HUES64 (cell line): Measurements from ENCODE around the gene AGAP1.

Source experiments
- H3K27ac ChIP-seq: 2 replicates; pipeline ENCODE4 v1.7.0; 2013; ENCODE audit warnings: low read depth, low read length, inconsistent platforms
- H3K27me3 ChIP-seq: 2 replicates; pipeline ENCODE4 v1.6.1; 2013; ENCODE audit warnings: mild to moderate bottlenecking, low read length; ENCODE audit not compliant: insufficient read depth
- H3K36me3 ChIP-seq: 2 replicates; pipeline ENCODE4 v1.6.1; 2013; ENCODE audit warnings: mild to moderate bottlenecking, low read length; ENCODE audit not compliant: insufficient read depth
- H3K4me1 ChIP-seq: 2 replicates; pipeline ENCODE4 v1.6.1; 2013; ENCODE audit warnings: mild to moderate bottlenecking, low read length, moderate library complexity; ENCODE audit not compliant: insufficient read depth
- H3K4me3 ChIP-seq: 2 replicates; pipeline ENCODE4 v1.5.1; 2013; ENCODE audit warnings: mild to moderate bottlenecking, low read length, moderate library complexity
- H3K9ac ChIP-seq: 2 replicates; pipeline ENCODE4 v1.6.1; 2013; ENCODE audit warnings: mild to moderate bottlenecking, low read depth, low read length
- H3K9me3 ChIP-seq: 2 replicates; pipeline ENCODE4 v1.6.1; 2013; ENCODE audit warnings: low read depth, low read length; ENCODE audit not compliant: insufficient read depth
- WGBS: fragments of 150-250, 120-280 bp; methylation state at CpG from one replicate; pipeline ENCODE4 v1.1.7; 2013; ENCODE audit warnings: missing lambda C conversion rate; 5-methylcytosine and 5-hydroxymethylcytosine counted together

The AGAP1 gene

DNA sequence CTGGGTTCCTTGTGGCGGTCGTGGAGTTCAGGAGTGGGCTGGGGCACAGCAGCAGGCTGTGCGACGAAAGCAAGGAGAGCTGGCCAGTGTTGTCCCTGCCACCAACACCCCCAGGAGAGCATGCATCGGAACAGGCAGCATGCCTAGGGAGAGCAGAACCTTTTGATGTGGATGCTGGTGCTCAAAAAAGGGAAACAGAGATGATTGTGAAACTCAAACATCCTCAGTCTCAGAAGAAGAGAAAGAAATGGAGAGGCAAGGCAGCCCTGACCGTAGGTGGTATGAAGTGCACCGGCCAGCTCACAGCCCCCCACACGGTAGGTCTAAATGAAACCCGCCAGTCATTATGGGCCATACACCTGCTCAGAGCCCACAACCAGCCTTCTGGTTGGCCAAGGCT lies 420.9 kb downstream of the AGAP1 start:
- 94% methylated on average over 9 of the region's 9 CpGs for WGBS
- no peak overlapping the region for H3K4me3 ChIP-seq
- no peaks in the 10 kb centered on the region for H3K9me3 ChIP-seq
- no peaks in the 10 kb centered on the region for H3K27me3 ChIP-seq
- H3K4me1 ChIP-seq: peaks cover 4% of the 10 kb centered on the region; the same call in 1 of the 2 replicates
- H3K36me3 ChIP-seq: peaks cover 17% of the 10 kb centered on the region; the same call in 1 of the 2 replicates
- no peak overlapping the region for H3K27ac ChIP-seq
- H3K9ac ChIP-seq: no peak overlapping the region

DNA sequence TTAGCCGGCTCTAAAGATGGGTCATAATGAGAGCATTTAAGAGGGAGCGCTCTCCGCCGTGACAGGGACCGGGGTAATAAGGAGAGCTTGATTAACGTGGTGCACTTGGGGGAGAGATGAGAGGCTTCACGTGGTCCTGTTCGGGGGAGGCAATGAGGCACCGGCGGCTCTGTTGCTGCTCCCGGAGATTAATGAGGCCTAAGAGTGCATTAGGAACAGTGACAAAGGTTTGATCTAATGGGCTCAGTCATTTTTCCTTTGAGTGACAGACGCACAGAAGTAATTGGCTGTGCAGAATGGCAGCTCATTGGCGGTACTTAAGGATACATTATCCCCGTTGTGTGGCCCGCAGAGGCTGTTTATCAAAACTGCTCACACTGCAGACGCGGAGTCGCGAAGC lies 423.7 kb downstream of the AGAP1 start:
- Histone ChIP-seq H3K27me3 (no peaks in the 10 kb centered on the region), H3K4me3 (no peak overlapping the region), H3K9ac (no peak overlapping the region), H3K9me3 (no peaks in the 10 kb centered on the region), H3K4me1 (peaks cover under 1% of the 10 kb centered on the region; the same call in 1 of the 2 replicates), H3K27ac (no peak overlapping the region), H3K36me3 (peaks cover 16% of the 10 kb centered on the region; the same call in 1 of the 2 replicates)
- WGBS: 92% methylated on average over 19 of the region's 19 CpGs

DNA sequence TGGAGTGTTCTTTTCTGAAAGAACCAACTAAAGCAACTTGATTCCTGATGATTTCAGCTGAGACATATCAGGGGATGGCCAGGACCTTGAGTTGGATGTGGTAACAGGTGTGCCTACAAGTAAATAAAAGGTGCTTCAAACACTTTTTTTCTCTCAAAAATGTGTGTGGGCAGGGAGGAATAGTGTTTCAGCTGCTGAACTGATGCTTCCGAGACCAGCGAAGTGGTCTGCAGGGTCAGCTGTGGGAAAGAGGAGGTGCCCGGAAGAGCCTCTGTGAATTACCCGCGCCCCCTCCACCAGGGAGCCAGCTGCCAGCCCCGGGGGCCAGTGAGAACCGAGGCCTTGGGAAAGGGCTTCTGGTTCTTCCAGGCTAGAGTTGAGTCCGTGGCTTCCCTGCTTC lies 425.0 kb downstream of the AGAP1 start:
- Histone ChIP-seq H3K36me3 (0 out of 2 replicates have a peak, but pooled peaks cover 13% of the 10 kb centered on the region), H3K27me3 (no peaks in the 10 kb centered on the region), H3K4me1 (peaks cover 3% of the 10 kb centered on the region), H3K9me3 (no peaks in the 10 kb centered on the region), H3K27ac (no peak overlapping the region), H3K4me3 (no peak overlapping the region), H3K9ac (no peak overlapping the region)
- WGBS: 97% methylated on average over 8 of the region's 8 CpGs

DNA sequence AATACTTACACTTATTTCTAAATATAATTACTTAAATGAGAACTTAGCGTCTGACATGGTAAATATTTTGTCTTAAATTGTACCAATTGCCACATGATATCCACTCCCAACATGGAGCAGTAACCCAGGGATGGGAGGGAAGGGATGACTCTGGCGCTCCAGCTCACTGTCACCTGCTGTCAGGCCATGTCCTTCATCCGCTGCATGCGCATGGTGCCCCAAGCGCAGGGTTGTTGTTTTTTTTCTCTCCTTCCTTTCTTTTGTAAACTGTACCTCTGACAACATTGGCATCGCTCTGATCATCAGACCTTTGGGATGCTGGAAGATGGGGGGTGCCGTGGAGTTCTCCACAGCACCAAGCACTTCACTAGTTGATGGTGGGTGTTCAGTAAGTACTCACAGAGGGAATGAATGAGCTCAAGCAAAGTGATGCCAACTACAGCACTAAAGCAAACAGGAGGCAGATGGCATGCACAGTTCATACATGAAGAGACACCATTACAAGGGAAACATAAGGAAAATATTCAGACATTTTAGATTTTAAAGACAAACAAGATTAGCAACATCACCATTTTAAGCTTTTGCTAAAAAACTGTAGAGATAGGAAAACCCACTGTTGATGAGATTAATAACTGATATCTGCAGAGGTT lies 426.5 kb downstream of the AGAP1 start:
- no peak overlapping the region for H3K9ac ChIP-seq
- peaks cover 3% of the 10 kb centered on the region for H3K4me1 ChIP-seq
- H3K36me3 ChIP-seq: 0 out of 2 replicates have a peak, but pooled peaks cover 7% of the 10 kb centered on the region
- H3K4me3 ChIP-seq: no peak overlapping the region
- no peaks in the 10 kb centered on the region for H3K27me3 ChIP-seq
- no peak overlapping the region for H3K27ac ChIP-seq
- WGBS: 89% methylated on average over 6 of the region's 7 CpGs
- no peaks in the 10 kb centered on the region for H3K9me3 ChIP-seq

DNA sequence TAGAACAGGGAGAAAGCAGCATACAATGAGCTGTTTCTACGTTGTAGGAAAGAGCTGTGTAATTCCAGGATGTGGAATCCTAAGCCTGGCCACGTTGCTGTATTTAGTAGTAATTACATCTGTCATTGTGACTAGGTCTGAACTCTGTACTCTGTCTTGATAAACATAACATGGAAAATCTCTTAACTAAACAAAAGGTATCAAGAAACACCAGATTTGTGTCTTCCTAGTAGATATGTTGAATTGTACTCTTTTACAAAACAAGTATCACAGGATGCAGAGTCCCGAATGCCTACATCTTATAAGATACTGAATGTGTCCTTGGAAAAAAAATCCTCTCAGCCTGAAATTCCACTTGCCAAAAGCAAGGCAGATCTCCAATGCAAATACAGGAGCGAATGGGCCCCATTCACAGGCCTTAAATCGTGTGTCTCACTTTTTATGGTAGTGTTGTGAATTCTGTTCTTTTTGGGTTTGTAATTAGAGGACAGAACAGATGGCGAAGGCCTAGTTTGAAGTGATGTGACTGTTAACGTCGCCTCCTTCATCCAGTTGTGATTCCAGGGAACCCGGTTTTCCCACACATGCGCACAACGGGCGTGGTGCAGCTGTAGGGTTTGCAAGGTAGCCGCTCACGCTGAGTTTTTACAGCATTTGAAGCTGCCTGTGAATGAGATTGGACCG lies 427.8 kb downstream of the AGAP1 start:
- H3K9me3 ChIP-seq: no peaks in the 10 kb centered on the region

DNA sequence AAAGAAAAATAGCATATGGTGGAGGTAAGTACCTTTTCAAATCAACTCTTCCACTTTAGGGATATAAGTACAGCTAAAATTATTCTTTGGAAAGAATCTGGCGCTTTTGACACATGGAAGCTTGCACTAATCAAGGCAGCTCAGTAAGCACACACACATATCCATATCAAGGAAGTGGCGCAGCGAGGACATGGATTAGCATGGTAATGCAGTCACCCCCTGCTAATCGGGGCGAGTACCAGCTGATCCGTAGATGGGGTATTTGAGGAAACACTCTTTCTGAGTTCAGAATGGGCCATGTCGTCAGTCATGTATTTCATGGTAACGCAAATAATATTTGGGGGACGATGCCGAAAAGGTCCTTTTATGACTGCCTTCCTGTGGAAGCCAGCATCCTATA lies 429.0 kb downstream of the AGAP1 start:
- 86% methylated on average over 10 of the region's 10 CpGs for WGBS
- no peaks in the 10 kb centered on the region for H3K36me3 ChIP-seq
- H3K9ac ChIP-seq: no peak overlapping the region
- no peaks in the 10 kb centered on the region for H3K27me3 ChIP-seq
- no peaks in the 10 kb centered on the region for H3K9me3 ChIP-seq
- H3K4me1 ChIP-seq: peaks cover 3% of the 10 kb centered on the region
- H3K4me3 ChIP-seq: no peak overlapping the region
- H3K27ac ChIP-seq: no peak overlapping the region

More for the DNA sequence above, 427.8 kb downstream of the AGAP1 start:
- Histone ChIP-seq H3K36me3 (no peaks in the 10 kb centered on the region), H3K27ac (no peak overlapping the region), H3K4me3 (no peak overlapping the region), H3K4me1 (peaks cover 3% of the 10 kb centered on the region), H3K27me3 (no peaks in the 10 kb centered on the region), H3K9ac (no peak overlapping the region)
- 93% methylated on average over 15 of the region's 15 CpGs for WGBS

DNA sequence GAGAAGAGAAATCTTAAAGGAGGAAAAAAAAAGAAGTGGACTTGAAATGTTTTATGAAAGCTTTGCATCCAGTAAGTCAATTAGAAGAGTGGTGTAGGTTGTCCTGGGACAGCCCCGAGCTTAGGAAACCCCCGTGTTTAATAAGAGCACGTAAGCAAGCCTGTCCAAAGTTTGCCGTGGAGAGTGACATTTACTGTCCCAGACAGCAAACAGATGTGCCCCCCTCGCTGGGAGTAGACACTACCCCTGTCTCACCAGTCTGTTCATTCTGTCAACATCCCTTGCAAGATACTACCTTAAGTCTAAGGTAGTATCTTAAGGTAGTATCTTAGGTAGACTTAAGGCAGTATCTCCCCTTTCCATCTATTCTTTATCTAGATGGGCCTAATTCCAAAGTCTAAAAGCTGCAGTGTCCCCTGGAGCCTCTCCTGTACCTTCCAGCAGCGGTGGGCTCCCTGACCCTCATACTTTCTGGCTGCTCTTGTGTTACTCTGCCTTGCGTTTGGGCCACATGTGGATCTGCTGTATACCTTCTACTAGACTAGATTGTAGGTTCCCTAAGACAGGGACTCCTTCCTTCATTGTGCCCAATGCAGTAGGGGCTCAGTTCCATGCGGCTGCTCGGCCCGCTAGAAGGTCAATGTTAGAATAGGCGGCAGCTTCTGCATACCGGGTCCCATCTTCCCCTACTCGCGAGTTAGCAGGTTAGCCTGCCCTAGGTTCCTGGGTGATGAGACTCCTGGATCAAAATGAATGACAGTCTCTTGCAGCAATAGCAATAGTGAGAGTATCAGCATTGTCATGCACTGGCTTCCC lies 430.2 kb downstream of the AGAP1 start:
- Histone ChIP-seq H3K4me3 (no peak overlapping the region), H3K27ac (no peak overlapping the region), H3K9me3 (no peaks in the 10 kb centered on the region), H3K36me3 (no peaks in the 10 kb centered on the region), H3K9ac (no peak overlapping the region), H3K4me1 (peaks cover 3% of the 10 kb centered on the region), H3K27me3 (no peaks in the 10 kb centered on the region)
- WGBS: 92% methylated on average over 14 of the region's 14 CpGs

DNA sequence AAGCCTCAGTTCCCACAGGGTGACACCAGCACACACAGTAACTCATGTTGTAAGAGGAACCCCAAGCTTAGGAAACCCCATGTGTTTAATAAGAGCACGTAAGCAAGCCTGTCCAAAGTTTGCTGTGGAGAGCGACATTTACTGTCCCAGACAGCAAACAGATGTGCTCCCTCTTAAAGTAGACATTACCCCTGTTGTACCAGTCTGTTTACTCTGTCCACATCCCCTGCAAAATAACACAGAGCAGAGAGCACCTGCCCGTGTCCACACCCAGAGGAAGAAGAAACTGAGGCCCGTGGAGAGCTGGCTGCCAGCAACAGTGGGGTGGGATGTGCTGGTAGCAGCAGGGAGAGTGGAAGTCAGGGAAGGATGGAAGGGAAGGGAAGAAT lies 430.8 kb downstream of the AGAP1 start:
- Histone ChIP-seq H3K9me3 (no peaks in the 10 kb centered on the region), H3K9ac (no peak overlapping the region), H3K27ac (no peak overlapping the region), H3K4me3 (no peak overlapping the region), H3K27me3 (no peaks in the 10 kb centered on the region), H3K4me1 (peaks cover 3% of the 10 kb centered on the region), H3K36me3 (no peaks in the 10 kb centered on the region)
- 98% methylated on average over 4 of the region's 4 CpGs for WGBS

DNA sequence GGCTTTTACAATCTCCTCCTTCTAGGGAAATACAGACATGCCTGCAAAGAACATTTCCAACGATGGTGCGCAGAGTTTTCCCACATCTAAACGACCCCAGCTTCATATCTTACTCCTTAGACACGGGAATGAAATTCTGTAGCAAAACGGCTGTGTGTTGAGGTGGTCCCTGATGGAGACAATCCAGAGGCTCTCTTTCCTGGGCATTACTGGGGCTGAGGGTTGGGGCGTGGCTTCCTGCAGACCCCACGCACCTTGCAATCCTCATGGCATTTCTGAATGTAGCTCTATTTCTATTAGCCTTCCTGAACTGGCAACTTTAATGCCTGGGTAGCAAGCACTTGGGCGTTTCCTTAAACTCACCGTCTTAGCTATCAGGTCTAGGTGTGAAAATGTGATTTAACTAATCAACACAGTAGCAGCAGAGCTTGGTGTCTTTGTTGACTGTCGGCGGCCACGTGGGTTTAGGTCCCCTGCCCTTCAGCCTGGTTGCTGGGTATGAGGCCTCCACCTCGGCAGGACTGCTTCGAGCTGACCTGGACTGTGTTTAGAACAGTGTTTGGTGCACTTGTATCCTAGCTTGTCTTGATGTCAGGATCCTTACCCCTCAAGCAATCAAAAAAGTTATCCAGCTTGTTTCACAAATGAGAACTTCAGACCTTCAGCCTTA lies 431.5 kb downstream of the AGAP1 start:
- 84% methylated on average over 14 of the region's 14 CpGs for WGBS
- H3K4me1 ChIP-seq: peaks cover 3% of the 10 kb centered on the region
- no peak overlapping the region for H3K27ac ChIP-seq

DNA sequence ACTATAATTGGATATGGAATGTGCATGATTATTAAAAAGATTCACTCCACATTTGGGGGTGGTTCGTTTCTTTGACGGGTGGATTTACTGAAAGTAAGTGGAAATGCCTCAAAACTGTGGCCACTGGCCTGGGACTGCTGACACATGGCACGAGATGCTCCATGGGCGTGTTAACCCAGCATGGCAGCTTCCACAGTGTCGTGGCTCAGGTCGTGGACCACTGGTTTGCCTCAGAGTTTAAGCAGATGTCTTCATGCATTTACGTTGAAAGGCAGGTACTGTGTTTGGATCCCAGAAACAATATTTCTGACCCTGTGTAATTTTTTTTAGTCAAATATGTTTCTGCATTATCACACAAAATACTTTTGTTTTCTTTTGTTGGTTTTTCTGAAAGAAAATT lies 432.4 kb downstream of the AGAP1 start:
- WGBS: 93% methylated on average over 7 of the region's 7 CpGs
- H3K9ac ChIP-seq: no peak overlapping the region
- H3K9me3 ChIP-seq: no peaks in the 10 kb centered on the region
- no peaks in the 10 kb centered on the region for H3K27me3 ChIP-seq
- no peaks in the 10 kb centered on the region for H3K36me3 ChIP-seq
- no peak overlapping the region for H3K27ac ChIP-seq
- H3K4me3 ChIP-seq: no peak overlapping the region
- H3K4me1 ChIP-seq: peaks cover 3% of the 10 kb centered on the region

More for the DNA sequence above, 431.5 kb downstream of the AGAP1 start:
- Histone ChIP-seq H3K27me3 (no peaks in the 10 kb centered on the region), H3K9ac (no peak overlapping the region), H3K4me3 (no peak overlapping the region), H3K9me3 (no peaks in the 10 kb centered on the region), H3K36me3 (no peaks in the 10 kb centered on the region)
